Right atrium auricular region (tissue), 2 donors: ENCODE data around the gene CAST. TPM values are rescaled to one million over a fixed set of nuclear protein-coding genes. Genes with fewer than 3 reads are reported as not detected.

Source experiments
- DNase-seq: peaks from one replicate; pipeline ENCODE4 v3.0.0-alpha.2; 2019; ENCODE audit warnings: low spot score
- H3K27ac ChIP-seq, 2 donors: fragments of 200-600 bp; sonication (generic); 1 replicate in 1 of 2; 2 replicates in 1 of 2; pipeline ENCODE4 v1.5.1; 2016 to 2019
- H3K27me3 ChIP-seq, 2 donors: fragments of 200-600 bp; sonication (generic); one replicate each; pipeline versions ENCODE4 v1.5.1 to v1.6.0; 2017 to 2019
- H3K36me3 ChIP-seq: fragments of 200-600 bp; sonication (generic); one replicate; pipeline ENCODE4 v1.5.1; 2016
- H3K4me1 ChIP-seq, 2 donors: fragments of 200-600 bp; sonication (generic); one replicate each; pipeline versions ENCODE4 v1.5.1 to v1.6.0; 2017 to 2019
- H3K4me3 ChIP-seq, 2 donors: fragments of 200-600 bp; sonication (generic); 1 replicate in 1 of 2; 2 replicates in 1 of 2; pipeline ENCODE4 v1.5.1; 2017 to 2019; ENCODE audit warnings: mild to moderate bottlenecking in 1 of 2, moderate library complexity in 1 of 2
- H3K9me3 ChIP-seq, 2 donors: fragments of 200-600 bp; sonication (generic); one replicate each; pipeline ENCODE4 v1.5.1; 2019
- CTCF ChIP-seq, 2 donors: fragments of 200-600 bp; sonication (generic); IDR thresholded peaks; one replicate each; pipeline ENCODE4 v1.5.1; 2019; ENCODE audit warnings: antibody characterized with exemption in 2 of 2
- total RNA-seq, 2 donors: library from RNA; depleted of rRNA; stranded (reverse); fragments of >200 nt; gene quantifications; one replicate each; pipeline ENCODE4 v1.1.0, GENCODE V29; 2016

CAST gene
- total RNA-seq, 2 donors from 2014 or later, result 439 to 631 TPM

- DNase-seq, result no peak
Measured at GRCh38 chr5:96652769-96653454, 9.3 kb upstream of the CAST start.

GRCh38 chr5:96654209-96654608, 8.0 kb upstream of the CAST start:
- H3K4me1 ChIP-seq, result no peaks in the 10 kb centered on the region
- no peaks in the 10 kb centered on the region for H3K27me3 ChIP-seq
- TF ChIP-seq CTCF (IDR thresholded peaks at IDR 0.05), result no peak
- no peak overlapping the region for H3K27ac ChIP-seq
- DNase-seq, result no peak
- no peaks in the 10 kb centered on the region for H3K9me3 ChIP-seq
- no peaks in the 10 kb centered on the region for H3K36me3 ChIP-seq
- no peak overlapping the region for H3K4me3 ChIP-seq

More at GRCh38 chr5:96652769-96653454, 9.3 kb upstream of the CAST start:
- Histone ChIP-seq H3K27ac (no peak overlapping the region), H3K4me1 (no peaks in the 10 kb centered on the region), H3K36me3 (no peaks in the 10 kb centered on the region), H3K9me3 (no peaks in the 10 kb centered on the region), H3K4me3 (no peak overlapping the region), H3K27me3 (no peaks in the 10 kb centered on the region)
- TF ChIP-seq CTCF (IDR thresholded peaks at IDR 0.05), result no peak

- Histone ChIP-seq H3K27ac (no peak overlapping the region), H3K4me3 (no peak overlapping the region), H3K9me3 (no peaks in the 10 kb centered on the region), H3K36me3 (no peaks in the 10 kb centered on the region), H3K4me1 (no peaks in the 10 kb centered on the region), H3K27me3 (no peaks in the 10 kb centered on the region)
- no peak for DNase-seq
- no peak for TF ChIP-seq CTCF (IDR thresholded peaks at IDR 0.05)
Measured at GRCh38 chr5:96655085-96655484, 7.1 kb upstream of the CAST start.

- no peak overlapping the region for H3K27ac ChIP-seq
- H3K4me1 ChIP-seq, result no peaks in the 10 kb centered on the region
- DNase-seq, result no peak
- no peak overlapping the region for H3K4me3 ChIP-seq
- no peaks in the 10 kb centered on the region for H3K27me3 ChIP-seq
- H3K9me3 ChIP-seq, result no peaks in the 10 kb centered on the region
- H3K36me3 ChIP-seq, result no peaks in the 10 kb centered on the region
- no peak for TF ChIP-seq CTCF (IDR thresholded peaks at IDR 0.05)
Measured at GRCh38 chr5:96655506-96655905, 6.7 kb upstream of the CAST start.

GRCh38 chr5:96657068-96657467, 5.1 kb upstream of the CAST start:
- no peak overlapping the region for H3K27ac ChIP-seq
- no peak for TF ChIP-seq CTCF (IDR thresholded peaks at IDR 0.05)
- peak; percentile 77 for DNase-seq
- H3K4me3 ChIP-seq, result no peak overlapping the region
- no peaks in the 10 kb centered on the region for H3K9me3 ChIP-seq
- H3K4me1 ChIP-seq, result peaks cover 0 to 4% of the 10 kb centered on the region in 2 donors
- no peaks in the 10 kb centered on the region for H3K36me3 ChIP-seq
- H3K27me3 ChIP-seq, result no peaks in the 10 kb centered on the region

GRCh38 chr5:96658272-96658671, 3.9 kb upstream of the CAST start:
- no peaks in the 10 kb centered on the region for H3K36me3 ChIP-seq
- H3K4me1 ChIP-seq, result peaks cover 0 to 5% of the 10 kb centered on the region in 2 donors
- TF ChIP-seq CTCF (IDR thresholded peaks at IDR 0.05), result no peak
- DNase-seq, result no peak
- no peak overlapping the region for H3K4me3 ChIP-seq
- H3K9me3 ChIP-seq, result no peaks in the 10 kb centered on the region
- no peaks in the 10 kb centered on the region for H3K27me3 ChIP-seq
- H3K27ac ChIP-seq, result no peak overlapping the region
